Vagina (tissue), 2 donors: ENCODE measurements around the gene STMND1. TPM values are rescaled to one million over a fixed set of nuclear protein-coding genes. Genes with fewer than 3 reads are reported as not detected.

ENCODE experiments used
- DNase-seq, 2 donors: peaks; one replicate each; pipeline ENCODE4 v3.0.0-alpha.2; 2017; ENCODE audit errors: extremely low spot score in 2 of 2
- H3K27ac ChIP-seq: fragments of 200-600 bp; sonication (generic); one replicate; pipeline ENCODE4 v1.5.1; 2019
- H3K27me3 ChIP-seq: fragments of 200-600 bp; sonication (generic); one replicate; pipeline ENCODE4 v1.5.1; 2019
- H3K36me3 ChIP-seq, 2 donors: fragments of 200-600 bp; sonication (generic); one replicate each; pipeline ENCODE4 v1.5.1; 2017 to 2019
- H3K4me1 ChIP-seq: fragments of 200-600 bp; sonication (generic); one replicate; pipeline ENCODE4 v1.5.1; 2019
- H3K4me3 ChIP-seq, 2 donors: fragments of 200-600 bp; sonication (generic); 1 replicate in 1 of 2; 2 replicates in 1 of 2; pipeline ENCODE4 v1.5.1; 2016 to 2019
- H3K9me3 ChIP-seq: fragments of 200-600 bp; sonication (generic); one replicate; pipeline ENCODE4 v1.5.1; 2019
- CTCF ChIP-seq, 3 experiments: fragments of 450-650 bp in 2 of 3; fragments of 200-600 bp in 1 of 3; sonication (generic) in 1 of 3; IDR thresholded peaks; one replicate each; pipeline ENCODE4 v1.5.1; 2017 to 2019; ENCODE audit warnings: antibody characterized with exemption in 3 of 3, mild to moderate bottlenecking in 2 of 3, moderate library complexity in 2 of 3
- POLR2A ChIP-seq, 2 donors: fragments of 450-650 bp; IDR thresholded peaks; one replicate each; pipeline ENCODE4 v1.6.1; 2017; ENCODE audit warnings: antibody characterized with exemption in 2 of 2, mild to moderate bottlenecking in 2 of 2, moderate library complexity in 2 of 2
- POLR2AphosphoS5 ChIP-seq, 2 donors: sonication (generic); formaldehyde crosslinking; IDR thresholded peaks; one replicate each; pipeline ENCODE4 v1.9.0; 2017; ENCODE audit warnings: antibody characterized with exemption in 2 of 2, mild to moderate bottlenecking in 2 of 2, low read depth in 1 of 2; ENCODE audit not compliant: insufficient read depth in 1 of 2
- intact Hi-C: fragments of 100-400 bp; cut with DNase I; formaldehyde crosslinking; loops from one replicate; pipeline ENCODE4 v1.15.1; 2023
- total RNA-seq: library from RNA; depleted of rRNA; stranded (reverse); fragments of >200 nt; gene quantifications from one replicate; pipeline ENCODE4 v1.2.3, GENCODE V29; 2016

Gene STMND1
- total RNA-seq: not detected

GRCh38 chr6:17101422-17102257 is at the start of gene STMND1:
Gene STMND1, plus strand, starts transcription at chr6:17102050. Its CDS starts 208 bp downstream, at chr6:17102258.
- no peak within 1 kb of the TSS for H3K27ac ChIP-seq
- no peak for DNase-seq
- H3K4me1 ChIP-seq: peaks cover 13% of the 10 kb centered on the region
- intact Hi-C loops: no loop called here
- no peaks in the 10 kb centered on the region for H3K36me3 ChIP-seq
- TF ChIP-seq CTCF (IDR thresholded peaks at IDR 0.05): no peak
- TF ChIP-seq POLR2AphosphoS5 (IDR thresholded peaks at IDR 0.05; ENCODE audit: insufficient read depth in 1 of 2, low read depth in 1 of 2): no peak
- TF ChIP-seq POLR2A (IDR thresholded peaks at IDR 0.05): no peak
- no peaks in the 10 kb centered on the region for H3K27me3 ChIP-seq
- peak within 1 kb of the TSS; percentile 24 to 34 for H3K4me3 ChIP-seq
- no peaks in the 10 kb centered on the region for H3K9me3 ChIP-seq

- TF ChIP-seq POLR2AphosphoS5 (IDR thresholded peaks at IDR 0.05; ENCODE audit: insufficient read depth in 1 of 2, low read depth in 1 of 2): peak in 1 of 2 donors; percentile 35
- no peak for TF ChIP-seq CTCF (IDR thresholded peaks at IDR 0.05)
- Histone ChIP-seq H3K9me3 (no peaks in the 10 kb centered on the region), H3K27ac (no peak overlapping the region), H3K4me1 (no peaks in the 10 kb centered on the region), H3K4me3 (no peak overlapping the region), H3K27me3 (no peaks in the 10 kb centered on the region), H3K36me3 (no peaks in the 10 kb centered on the region)
- DNase-seq: no peak
- intact Hi-C loops: no loop called here
Observed at GRCh38 chr6:17054647-17055046, 47.2 kb upstream of the STMND1 start.

- peak in 1 of 2 donors; percentile 45 for TF ChIP-seq POLR2AphosphoS5 (IDR thresholded peaks at IDR 0.05; ENCODE audit: insufficient read depth in 1 of 2, low read depth in 1 of 2)
- TF ChIP-seq CTCF (IDR thresholded peaks at IDR 0.05): no peak
- Histone ChIP-seq H3K36me3 (no peaks in the 10 kb centered on the region), H3K4me1 (no peaks in the 10 kb centered on the region), H3K4me3 (no peak overlapping the region), H3K9me3 (no peaks in the 10 kb centered on the region), H3K27me3 (no peaks in the 10 kb centered on the region), H3K27ac (no peak overlapping the region)
- intact Hi-C loops: no loop called here
- DNase-seq: no peak
Observed at GRCh38 chr6:17057322-17057721, 44.5 kb upstream of the STMND1 start.

GRCh38 chr6:17058550-17058949 is 43.3 kb upstream of the STMND1 start:
- Histone ChIP-seq H3K4me1 (no peaks in the 10 kb centered on the region), H3K27ac (no peak overlapping the region), H3K9me3 (no peaks in the 10 kb centered on the region), H3K4me3 (no peak overlapping the region), H3K36me3 (no peaks in the 10 kb centered on the region), H3K27me3 (no peaks in the 10 kb centered on the region)
- intact Hi-C loops: no loop called here
- no peak for TF ChIP-seq CTCF (IDR thresholded peaks at IDR 0.05)
- DNase-seq: no peak

- intact Hi-C loops: no loop called here
Observed at GRCh38 chr6:17059022-17059421, 42.8 kb upstream of the STMND1 start.

More at GRCh38 chr6:17059022-17059421, 42.8 kb upstream of the STMND1 start:
- DNase-seq: no peak
- TF ChIP-seq POLR2A (IDR thresholded peaks at IDR 0.05): no peak
- TF ChIP-seq POLR2AphosphoS5 (IDR thresholded peaks at IDR 0.05; ENCODE audit: insufficient read depth in 1 of 2, low read depth in 1 of 2): no peak
- TF ChIP-seq CTCF (IDR thresholded peaks at IDR 0.05): no peak
- Histone ChIP-seq H3K27me3 (no peaks in the 10 kb centered on the region), H3K36me3 (no peaks in the 10 kb centered on the region), H3K9me3 (no peaks in the 10 kb centered on the region), H3K27ac (no peak overlapping the region), H3K4me3 (no peak overlapping the region), H3K4me1 (no peaks in the 10 kb centered on the region)
